SU-DHL-6 (cell line): ENCODE measurements around the gene SLC16A7.

Experiments
- H2AFZ ChIP-seq: fragments of 200-600 bp; sonication (generic); 2 replicates; pipeline ENCODE4 v1.6.1; 2014; ENCODE audit warnings: low read depth, mild to moderate bottlenecking, moderate library complexity, mixed read lengths, antibody characterized with exemption, low read length; ENCODE audit not compliant: severe bottlenecking
- H3F3A ChIP-seq: fragments of 200-600 bp; shearing (Covaris generic); 2 replicates; pipeline ENCODE4 v1.6.0; 2016; ENCODE audit warnings: antibody characterized with exemption, mild to moderate bottlenecking; ENCODE audit not compliant: insufficient read depth
- H3K27ac ChIP-seq: fragments of 200-600 bp; sonication (generic); 2 replicates; pipeline ENCODE4 v1.5.1; 2016; ENCODE audit warnings: low read depth, mild to moderate bottlenecking, low read length, moderate library complexity, mixed read lengths
- H3K27me3 ChIP-seq: fragments of 200-600 bp; sonication (generic), shearing (Covaris generic); 2 replicates; pipeline ENCODE4 v1.6.0; 2014; ENCODE audit warnings: mild to moderate bottlenecking, low read length
- H3K36me3 ChIP-seq: fragments of 200-600 bp; sonication (generic); 2 replicates; pipeline ENCODE4 v1.6.1; 2014; ENCODE audit warnings: mild to moderate bottlenecking, low read length, mixed read lengths
- H3K4me2 ChIP-seq: fragments of 300-600, 200-600 bp; shearing (Covaris generic), sonication (generic); 2 replicates; pipeline ENCODE4 v1.6.0; 2014; ENCODE audit warnings: low read length, low read depth, mild to moderate bottlenecking; ENCODE audit not compliant: poor library complexity, severe bottlenecking
- H3K4me3 ChIP-seq: fragments of 200-600 bp; sonication (generic); 2 replicates; pipeline ENCODE4 v1.5.1; 2014; ENCODE audit warnings: antibody characterized with exemption, low read length, mild to moderate bottlenecking, mixed read lengths; ENCODE audit not compliant: insufficient read depth, poor library complexity, severe bottlenecking
- H3K79me2 ChIP-seq: fragments of 200-600 bp; sonication (generic); 2 replicates; pipeline ENCODE4 v1.6.1; 2014; ENCODE audit warnings: mild to moderate bottlenecking, low read length, moderate library complexity; ENCODE audit not compliant: insufficient read depth
- H3K9ac ChIP-seq: fragments of 200-600 bp; sonication (generic); 2 replicates; pipeline ENCODE4 v1.7.0; 2014; ENCODE audit warnings: mild to moderate bottlenecking, low read length
- H3K9me2 ChIP-seq: fragments of 200-600 bp; sonication (generic); replicated peaks from 2 replicates; pipeline ENCODE4 v1.6.1; 2014; ENCODE audit warnings: low read length; ENCODE audit not compliant: insufficient read depth
- H3K9me3 ChIP-seq: fragments of 200-600 bp; sonication (generic); 2 replicates; pipeline ENCODE4 v1.6.1; 2014; ENCODE audit warnings: low read length, mixed read lengths; ENCODE audit not compliant: insufficient read depth
- H4K20me1 ChIP-seq: fragments of 200-600 bp; sonication (generic); 2 replicates; pipeline ENCODE4 v1.6.1; 2014; ENCODE audit warnings: low read depth, mild to moderate bottlenecking, antibody characterized with exemption, low read length, moderate library complexity, mixed read lengths
- CTCF ChIP-seq: fragments of 200-600 bp; sonication (generic); IDR thresholded peaks from one replicate; pipeline ENCODE4 v1.5.1; 2017; ENCODE audit warnings: antibody characterized with exemption, mild to moderate bottlenecking, low read length, moderate library complexity; ENCODE audit not compliant: insufficient read depth, poor library complexity, severe bottlenecking
- EZH2phosphoT487 ChIP-seq: fragments of 200-600 bp; sonication (generic), shearing (Covaris generic); conservative IDR thresholded peaks from 2 replicates; pipeline ENCODE4 v1.6.1; 2018; ENCODE audit warnings: mild to moderate bottlenecking, antibody characterized with exemption, low read length, moderate library complexity, mixed read lengths

SLC16A7 gene

GRCh38 chr12:59570145-59570544, 25.7 kb upstream of the SLC16A7 start:
- no peaks in the 10 kb centered on the region for H3K79me2 ChIP-seq
- TF ChIP-seq EZH2phosphoT487 (no peak), CTCF (no peak)
- no peak overlapping the region for H3K9ac ChIP-seq
- H3K9me3 ChIP-seq = no peaks in the 10 kb centered on the region
- H3K9me2 ChIP-seq = no peaks in the 10 kb centered on the region
- no peak overlapping the region for H3K4me2 ChIP-seq
- no peaks in the 10 kb centered on the region for H3F3A ChIP-seq
- no peak overlapping the region for H3K27ac ChIP-seq
- H4K20me1 ChIP-seq = no peaks in the 10 kb centered on the region
- H3K27me3 ChIP-seq = no peaks in the 10 kb centered on the region
- no peaks in the 10 kb centered on the region for H3K36me3 ChIP-seq
- no peak overlapping the region for H3K4me3 ChIP-seq
- H2AFZ ChIP-seq = no peak overlapping the region

- H3K9me2 ChIP-seq = no peaks in the 10 kb centered on the region
- no peaks in the 10 kb centered on the region for H3K27me3 ChIP-seq
- H3K4me2 ChIP-seq = no peak overlapping the region
- H3K79me2 ChIP-seq = no peaks in the 10 kb centered on the region
- no peak overlapping the region for H3K9ac ChIP-seq
- H3K9me3 ChIP-seq = no peaks in the 10 kb centered on the region
- H3K4me3 ChIP-seq = no peak overlapping the region
- TF ChIP-seq EZH2phosphoT487 (no peak), CTCF (no peak)
- H3F3A ChIP-seq = no peaks in the 10 kb centered on the region
- H3K36me3 ChIP-seq = no peaks in the 10 kb centered on the region
- no peak overlapping the region for H2AFZ ChIP-seq
- H4K20me1 ChIP-seq = no peaks in the 10 kb centered on the region
- H3K27ac ChIP-seq = no peak overlapping the region
Measured at GRCh38 chr12:59574406-59574805, 21.4 kb upstream of the SLC16A7 start.

- Histone ChIP-seq H4K20me1 (no peaks in the 10 kb centered on the region), H3K27me3 (no peaks in the 10 kb centered on the region), H3K9ac (no peak overlapping the region), H3K9me3 (no peaks in the 10 kb centered on the region), H3F3A (no peaks in the 10 kb centered on the region), H3K4me3 (no peak overlapping the region), H3K79me2 (no peaks in the 10 kb centered on the region), H3K4me2 (no peak overlapping the region), H2AFZ (no peak overlapping the region), H3K36me3 (no peaks in the 10 kb centered on the region), H3K9me2 (no peaks in the 10 kb centered on the region), H3K27ac (no peak overlapping the region)
- TF ChIP-seq EZH2phosphoT487 (no peak), CTCF (no peak)
Measured at GRCh38 chr12:59575826-59576225, 20.0 kb upstream of the SLC16A7 start.
